GM21528 (cell line): Measurements from ENCODE around the gene SPATS2.
"Not testable (repeated sequence)": the region's sequence is repeated elsewhere in the genome, so short reads cannot be mapped to it uniquely, and the experiment has no call there.

ENCODE experiments used
- ATAC-seq: cut with Tn5 transposase; IDR thresholded peaks from one replicate; pipeline ENCODE4 v1.9.1; 2021; ENCODE audit warnings: mild to moderate bottlenecking, moderate library complexity; ENCODE audit not compliant: unreplicated experiment, low FRiP score

SPATS2 gene

GRCh38 chr12:49397000-49397399 lies 29.7 kb downstream of the SPATS2 start:
- no peak for ATAC-seq

GRCh38 chr12:49400304-49400703 lies 33.0 kb downstream of the SPATS2 start:
- ATAC-seq: no peak

- ATAC-seq: no peak
Measured at GRCh38 chr12:49403971-49404450, 36.7 kb downstream of the SPATS2 start.

- ATAC-seq: no peak
Measured at GRCh38 chr12:49404956-49405355, 37.7 kb downstream of the SPATS2 start.

- ATAC-seq: no peak
Measured at GRCh38 chr12:49410818-49411217, 43.6 kb downstream of the SPATS2 start.

- ATAC-seq: no peak
Measured at GRCh38 chr12:49413010-49413409, 45.7 kb downstream of the SPATS2 start.

GRCh38 chr12:49413796-49414195 lies 46.5 kb downstream of the SPATS2 start:
- ATAC-seq: no peak

- no peak for ATAC-seq
Measured at GRCh38 chr12:49414364-49414763, 47.1 kb downstream of the SPATS2 start.

- no peak for ATAC-seq
Measured at GRCh38 chr12:49415521-49415970, 48.3 kb downstream of the SPATS2 start.

GRCh38 chr12:49416892-49417291 lies 49.6 kb downstream of the SPATS2 start:
- no peak for ATAC-seq

- no peak for ATAC-seq
Measured at GRCh38 chr12:49417558-49417957, 50.3 kb downstream of the SPATS2 start.

- no peak for ATAC-seq
Measured at GRCh38 chr12:49420556-49420955, 53.3 kb downstream of the SPATS2 start.

GRCh38 chr12:49422114-49422513 lies 54.9 kb downstream of the SPATS2 start:
- ATAC-seq: no peak

- ATAC-seq: no peak
Measured at GRCh38 chr12:49428793-49429192, 61.5 kb downstream of the SPATS2 start.

GRCh38 chr12:49432616-49433015 lies 65.4 kb downstream of the SPATS2 start:
- no peak for ATAC-seq

- not testable (repeated sequence) for ATAC-seq
Measured at GRCh38 chr12:49436799-49437198, 69.5 kb downstream of the SPATS2 start.

GRCh38 chr12:49439042-49439441 lies 71.8 kb downstream of the SPATS2 start:
- ATAC-seq: no peak

GRCh38 chr12:49440035-49440434 lies 72.8 kb downstream of the SPATS2 start:
- no peak for ATAC-seq

- ATAC-seq: no peak
Measured at GRCh38 chr12:49442915-49443314, 75.7 kb downstream of the SPATS2 start.

GRCh38 chr12:49446571-49446970 lies 79.3 kb downstream of the SPATS2 start:
- ATAC-seq: no peak

GRCh38 chr12:49448858-49449257 lies 81.6 kb downstream of the SPATS2 start:
- no peak for ATAC-seq

GRCh38 chr12:49451468-49452259 lies 84.4 kb downstream of the SPATS2 start:
- ATAC-seq: no peak
